K562 (cell line): ENCODE measurements around the gene P2RY14. TPM values are rescaled to one million over a fixed set of nuclear protein-coding genes. Genes with fewer than 3 reads are reported as not detected.

ENCODE experiments used
- ATAC-seq: fragments of 200-7000 bp; cut with Tn5 transposase; 3 replicates; pipeline ENCODE4 v1.9.1; 2020; ENCODE audit warnings: moderate library complexity
- BruUV-seq: library from RNA; stranded (reverse); fragments of 400-500 nt; replicated peaks from 2 replicates; lab custom pipeline; 2021; lab: Mats Ljungman, UMichigan
- CTCF ChIA-PET: fragments of 300-600 bp; formaldehyde crosslinking; extraction: SDS; loops from one replicate; lab custom pipeline; 2021; ENCODE audit warnings: low intra/inter-chr PET ratio; lab: Yijun Ruan, JAX
- POLR2A ChIA-PET: fragments of 300-600, 350-650 bp; sonication (Branson Sonifier 250); formaldehyde crosslinking; extraction: SDS; loops from one replicate; lab custom pipeline; 2021; ENCODE audit warnings: antibody characterized with exemption, inconsistent platforms; lab: Yijun Ruan, JAX
- DNase-seq, 4 experiments: peaks; one replicate each; pipeline versions ENCODE4 v3.0.0 to v3.0.0-alpha.2; 2011 to 2018; ENCODE audit warnings: low spot score in 3 of 4, mixed read lengths in 3 of 4; ENCODE audit errors: extremely low read depth in 1 of 4
- FAIRE-seq: peaks from 2 replicates; lab custom pipeline; 2011; peaks lifted over from hg19 to GRCh38; lab: Jason Lieb, UNC
- H2AFZ ChIP-seq: 2 replicates; pipeline ENCODE4 v1.6.0; 2011; ENCODE audit warnings: low read depth, low read length, control low read depth, inconsistent platforms
- H3K27ac ChIP-seq: fragments of 200-600 bp; 3 replicates; pipeline ENCODE4 v1.8.0; 2011; ENCODE audit warnings: low read depth, mild to moderate bottlenecking, control low read depth, inconsistent platforms, low read length, moderate library complexity, mixed read lengths; ENCODE audit errors: extremely low read depth
- H3K27me3 ChIP-seq, 2 experiments: fragments of 300-600 bp in 1 of 2; 2 replicates in 1 of 2; 3 replicates in 1 of 2; pipeline versions ENCODE4 v1.6.0 to v1.8.0; 2011; ENCODE audit warnings: inconsistent platforms in 2 of 2, low read length in 2 of 2, mild to moderate bottlenecking in 1 of 2, mixed read lengths in 1 of 2, moderate library complexity in 1 of 2; ENCODE audit not compliant: control insufficient read depth in 2 of 2, insufficient read depth in 2 of 2
- H3K36me3 ChIP-seq: fragments of 300-600 bp; 3 replicates; pipeline ENCODE4 v1.8.0; 2011; ENCODE audit warnings: mild to moderate bottlenecking, low read length, inconsistent platforms; ENCODE audit not compliant: control insufficient read depth, insufficient read depth
- H3K4me1 ChIP-seq, 2 experiments: fragments of 200-600 bp in 1 of 2; replicated peaks in 1 of 2; 2 replicates in 1 of 2; 3 replicates in 1 of 2; pipeline versions ENCODE4 v1.5.1 to v1.8.0; 2011; ENCODE audit warnings: inconsistent platforms in 2 of 2, low read length in 2 of 2, mild to moderate bottlenecking in 1 of 2, mixed read lengths in 1 of 2, moderate library complexity in 1 of 2; ENCODE audit not compliant: control insufficient read depth in 2 of 2, insufficient read depth in 2 of 2
- H3K4me2 ChIP-seq: 2 replicates; pipeline ENCODE4 v1.6.1; 2011; ENCODE audit warnings: low read length, control low read depth, inconsistent platforms, mixed read lengths; ENCODE audit not compliant: insufficient read depth
- H3K4me3 ChIP-seq: fragments of 200-600 bp; sonication (generic), shearing (Covaris generic); 2 replicates; pipeline ENCODE4 v1.5.1; 2016; ENCODE audit warnings: control low read depth, inconsistent platforms
- H3K79me2 ChIP-seq: fragments of 200-600 bp; 3 replicates; pipeline ENCODE4 v1.8.0; 2011; ENCODE audit warnings: low read length, inconsistent platforms; ENCODE audit not compliant: control insufficient read depth, insufficient read depth
- H3K9ac ChIP-seq, 2 experiments: 2 replicates each; pipeline versions ENCODE4 v1.6.0 to v1.6.1; 2011; ENCODE audit warnings: low read depth in 2 of 2, low read length in 2 of 2, control low read depth in 1 of 2, inconsistent platforms in 1 of 2, mild to moderate bottlenecking in 1 of 2, mixed read lengths in 1 of 2; ENCODE audit not compliant: insufficient read depth in 1 of 2
- H3K9me1 ChIP-seq: one replicate; pipeline ENCODE4 v1.6.0; 2011; ENCODE audit warnings: inconsistent platforms, mild to moderate bottlenecking, low read length, moderate library complexity; ENCODE audit not compliant: control insufficient read depth, insufficient read depth
- H3K9me3 ChIP-seq: replicated peaks from 2 replicates; pipeline ENCODE4 v1.5.1; 2011; ENCODE audit warnings: low read depth, low read length, inconsistent platforms; ENCODE audit not compliant: control insufficient read depth, insufficient read depth
- H4K20me1 ChIP-seq: replicated peaks from 2 replicates; pipeline ENCODE4 v1.6.1; 2011; ENCODE audit warnings: low read length, inconsistent platforms, mixed read lengths; ENCODE audit not compliant: control insufficient read depth, insufficient read depth
- FOXJ3 ChIP-seq: sonication (generic); formaldehyde crosslinking; IDR thresholded peaks from 2 replicates; pipeline ENCODE4 v1.4.0; 2020; ENCODE audit warnings: mild to moderate bottlenecking, missing genetic modification reagents
- GATA2 ChIP-seq: sonication (generic); formaldehyde crosslinking; IDR thresholded peaks from 2 replicates; pipeline ENCODE4 v1.4.0; 2020; ENCODE audit warnings: mild to moderate bottlenecking, missing genetic modification reagents
- MEIS2 ChIP-seq: fragments of 450-650 bp; IDR thresholded peaks from 2 replicates; pipeline ENCODE4 v1.6.1; 2014; ENCODE audit warnings: mild to moderate bottlenecking; ENCODE audit not compliant: partially characterized antibody
- MYC ChIP-seq, 2 experiments: fragments of 250-450 bp in 1 of 2; sonication (Bioruptor Pico) in 1 of 2; IDR thresholded peaks; 2 replicates each; pipeline versions ENCODE4 v1.5.1 to v1.6.1; 2012 to 2021; ENCODE audit warnings: low read depth in 2 of 2, borderline replicate concordance in 1 of 2, improper control_type of control experiment in 1 of 2, low read length in 1 of 2, mild to moderate bottlenecking in 1 of 2, moderate library complexity in 1 of 2
- PRPF4 ChIP-seq: fragments of 200-400 bp; formaldehyde crosslinking; IDR thresholded peaks from one replicate; pipeline ENCODE4 v1.6.1; 2017; ENCODE audit warnings: low read length, low read depth, mild to moderate bottlenecking; ENCODE audit not compliant: insufficient read depth, poor library complexity, severe bottlenecking
- RFX5 ChIP-seq: IDR thresholded peaks from 2 replicates; pipeline ENCODE4 v1.6.1; 2011; ENCODE audit warnings: low read depth, mild to moderate bottlenecking, improper control_type of control experiment, low read length
- RHOXF2B ChIP-seq: fragments of 250-450 bp; sonication (Bioruptor Pico); conservative IDR thresholded peaks from 2 replicates; pipeline ENCODE4 v1.5.1; 2021
- SMARCC2 ChIP-seq: fragments of 450-650 bp; IDR thresholded peaks from 2 replicates; pipeline ENCODE4 v1.6.1; 2017; ENCODE audit warnings: antibody characterized with exemption, moderate library complexity, mild to moderate bottlenecking, low read depth
- XRCC5 ChIP-seq: fragments of 200-400 bp; formaldehyde crosslinking; IDR thresholded peaks from 2 replicates; pipeline ENCODE4 v1.6.1; 2017; ENCODE audit warnings: low read depth, mild to moderate bottlenecking, low read length
- ZBTB1 ChIP-seq: sonication (generic); formaldehyde crosslinking; IDR thresholded peaks from 2 replicates; pipeline ENCODE4 v1.8.1; 2023; ENCODE audit warnings: missing genetic modification reagents, low read depth, mild to moderate bottlenecking, borderline replicate concordance
- ZNF41 ChIP-seq: fragments of 250-450 bp; sonication (Bioruptor Pico); conservative IDR thresholded peaks from 2 replicates; pipeline ENCODE4 v1.4.0; 2020; ENCODE audit warnings: mild to moderate bottlenecking
- ZZZ3 ChIP-seq: fragments of 450-650 bp; IDR thresholded peaks from 2 replicates; pipeline ENCODE4 v1.6.1; 2016; ENCODE audit warnings: antibody characterized with exemption, mild to moderate bottlenecking, moderate library complexity
- WGBS: fragments of 100-300 bp; shearing (Covaris generic); methylation state at CpG from one replicate; pipeline ENCODE4 v1.1.6; 2016; ENCODE audit warnings: low coverage, mixed read lengths; ENCODE audit not compliant: insufficient coverage; ENCODE audit errors: missing lambda C conversion rate; 5-methylcytosine and 5-hydroxymethylcytosine counted together
- in situ Hi-C: fragments of 300-500 bp; cut with MboI; formaldehyde crosslinking; loops from 4 replicates; pipeline ENCODE4 v1.15.0; 2018; ENCODE audit warnings: inconsistent platforms, mixed read lengths
- intact Hi-C: fragments of 100-400 bp; cut with micrococcal nuclease; formaldehyde crosslinking; loops from 2 replicates; pipeline ENCODE4 v1.14.2; 2022
- polyA plus RNA-seq, 8 experiments: library from polyadenylated mRNA; depleted of rRNA in 4 of 8; stranded (reverse) in 5 of 8; unstranded in 3 of 8; fragments of >200 nt; fragmentation: Nextera tagmentation in 2 of 8; fragmentation: Illumina TruSeq in 1 of 8; extraction: Ambion mirVana in 2 of 8; extraction: Trizol in 1 of 8; gene quantifications; 2 replicates each; pipeline versions ENCODE4 v1.2.1 to v1.2.3, GENCODE V29; 2011 to 2014; ENCODE audit warnings: inconsistent platforms in 1 of 8, missing spikeins in 1 of 8
- total RNA-seq, 7 experiments: library from RNA; depleted of rRNA in 6 of 7; stranded (reverse); fragments of >200 nt in 6 of 7; fragmentation: Illumina TruSeq in 2 of 7; extraction: Trizol in 2 of 7; gene quantifications; 2 replicates each; pipeline versions ENCODE4 v1.2.1 to v1.2.3, GENCODE V29; 2011 to 2021; ENCODE audit warnings: low replicate concordance in 1 of 7
- TF ChIP-seq, protein P1 (sequence below), 2 experiments: fragments of 450-650 bp in 1 of 2; IDR thresholded peaks; 2 replicates each; pipeline ENCODE4 v1.6.1; 2011 to 2017; ENCODE audit warnings: low read depth in 2 of 2, antibody characterized with exemption in 1 of 2, borderline replicate concordance in 1 of 2, low read length in 1 of 2, mild to moderate bottlenecking in 1 of 2, mixed read lengths in 1 of 2; ENCODE audit not compliant: control insufficient read depth in 1 of 2

P2RY14 gene
- total and polyA plus RNA-seq, 9 of the 15 experiments (the other 6 are each of a cell fraction or from before 2014, with no cell fraction given): not detected

DNA sequence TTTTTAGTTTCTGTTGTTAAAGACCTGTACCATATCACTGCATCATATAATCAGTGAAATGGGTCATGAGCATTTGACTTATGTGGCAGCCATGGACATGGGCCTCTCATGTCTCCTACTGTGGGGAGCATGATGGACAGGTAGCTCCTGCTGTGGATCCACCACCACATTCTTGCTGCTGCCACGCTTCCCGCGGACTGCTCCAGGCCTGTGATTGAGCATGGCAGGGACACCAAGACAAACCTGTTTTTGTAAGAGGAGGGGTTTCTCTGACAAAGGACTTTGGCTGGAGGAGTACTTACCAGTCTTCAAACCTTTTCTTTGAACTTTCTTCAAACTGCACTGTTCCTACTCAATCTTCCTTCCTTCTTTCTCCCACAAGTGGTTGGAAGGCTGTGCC lies 17.9 kb upstream of the P2RY14 start:
- BruUV-seq: no TSS peak
- TF ChIP-seq RFX5: no peak
- TF ChIP-seq GATA2 (CRISPR knock-in tag): no peak
- no peak for TF ChIP-seq ZBTB1 (CRISPR knock-in tag)
- TF ChIP-seq ZZZ3: no peak
- TF ChIP-seq, protein P1, sequence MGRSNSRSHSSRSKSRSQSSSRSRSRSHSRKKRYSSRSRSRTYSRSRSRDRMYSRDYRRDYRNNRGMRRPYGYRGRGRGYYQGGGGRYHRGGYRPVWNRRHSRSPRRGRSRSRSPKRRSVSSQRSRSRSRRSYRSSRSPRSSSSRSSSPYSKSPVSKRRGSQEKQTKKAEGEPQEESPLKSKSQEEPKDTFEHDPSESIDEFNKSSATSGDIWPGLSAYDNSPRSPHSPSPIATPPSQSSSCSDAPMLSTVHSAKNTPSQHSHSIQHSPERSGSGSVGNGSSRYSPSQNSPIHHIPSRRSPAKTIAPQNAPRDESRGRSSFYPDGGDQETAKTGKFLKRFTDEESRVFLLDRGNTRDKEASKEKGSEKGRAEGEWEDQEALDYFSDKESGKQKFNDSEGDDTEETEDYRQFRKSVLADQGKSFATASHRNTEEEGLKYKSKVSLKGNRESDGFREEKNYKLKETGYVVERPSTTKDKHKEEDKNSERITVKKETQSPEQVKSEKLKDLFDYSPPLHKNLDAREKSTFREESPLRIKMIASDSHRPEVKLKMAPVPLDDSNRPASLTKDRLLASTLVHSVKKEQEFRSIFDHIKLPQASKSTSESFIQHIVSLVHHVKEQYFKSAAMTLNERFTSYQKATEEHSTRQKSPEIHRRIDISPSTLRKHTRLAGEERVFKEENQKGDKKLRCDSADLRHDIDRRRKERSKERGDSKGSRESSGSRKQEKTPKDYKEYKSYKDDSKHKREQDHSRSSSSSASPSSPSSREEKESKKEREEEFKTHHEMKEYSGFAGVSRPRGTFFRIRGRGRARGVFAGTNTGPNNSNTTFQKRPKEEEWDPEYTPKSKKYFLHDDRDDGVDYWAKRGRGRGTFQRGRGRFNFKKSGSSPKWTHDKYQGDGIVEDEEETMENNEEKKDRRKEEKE (IDR thresholded peaks at IDR 0.05; ENCODE audit: borderline replicate concordance in 1 of 2, control insufficient read depth in 1 of 2, low read depth in 2 of 2, low read length in 1 of 2): no peak
- no peak for TF ChIP-seq MYC (IDR thresholded peaks at IDR 0.05; ENCODE audit: low read depth, low read length)
- TF ChIP-seq MYC (CRISPR knock-in tag; IDR thresholded peaks at IDR 0.05; ENCODE audit: borderline replicate concordance, low read depth): no peak
- TF ChIP-seq PRPF4: no peak
- no peak for TF ChIP-seq FOXJ3 (CRISPR knock-in tag)
- TF ChIP-seq XRCC5: no peak
- no peak for TF ChIP-seq RHOXF2B
- no peak for TF ChIP-seq ZNF41 (CRISPR knock-in tag)
- no peak for TF ChIP-seq SMARCC2
- TF ChIP-seq MEIS2: no peak
- Histone ChIP-seq H3K9ac (no peak overlapping the region), H2AFZ (no peak overlapping the region), H3K4me3 (no peak overlapping the region), H3K27me3 (peaks cover 18 to 19% of the 10 kb centered on the region in 2 experiments; a peak in 4 of 5 replicates), H4K20me1 (no peaks in the 10 kb centered on the region; the same call in 1 of the 2 replicates), H3K4me2 (no peak overlapping the region), H3K4me1 (no peaks in the 10 kb centered on the region), H3K9me1 (no peaks in the 10 kb centered on the region), H3K9me3 (no peaks in the 10 kb centered on the region), H3K79me2 (no peaks in the 10 kb centered on the region), H3K36me3 (no peaks in the 10 kb centered on the region), H3K27ac (no peak overlapping the region)
- in situ Hi-C loops (no loop called here), intact Hi-C loops (no loop called here)
- no peak for ATAC-seq
- WGBS: 0% methylated on average over 3 of the region's 3 CpGs
- DNase-seq: no peak
- ChIA-PET POLR2A (no interaction called here), CTCF (no interaction called here)
- FAIRE-seq: no peak
